Lung (tissue), 12 donors: ENCODE data around the gene QRFPR. TPM values are rescaled to one million over a fixed set of nuclear protein-coding genes. Genes with fewer than 3 reads are reported as not detected.

Experiments used
- ATAC-seq: fragments of 200-7000 bp; cut with Tn5 transposase; one replicate; pipeline ENCODE4 v1.9.1; 2020; ENCODE audit warnings: moderate number of reproducible peaks; ENCODE audit not compliant: insufficient read depth, low FRiP score
- DNase-seq, 3 donors: peaks; one replicate each; pipeline ENCODE4 v3.0.0-alpha.2; 2013 to 2017
- H3K27ac ChIP-seq, 2 donors: one replicate each; pipeline ENCODE4 v1.5.1; 2013; ENCODE audit warnings: mild to moderate bottlenecking in 2 of 2, moderate library complexity in 2 of 2, control low read depth in 1 of 2, inconsistent platforms in 1 of 2, low read depth in 1 of 2, low read length in 1 of 2
- H3K27me3 ChIP-seq, 3 donors: one replicate each; pipeline ENCODE4 v1.5.1; 2013; ENCODE audit warnings: low read length in 2 of 3; ENCODE audit not compliant: control insufficient read depth in 3 of 3, insufficient read depth in 3 of 3
- H3K36me3 ChIP-seq, 4 donors: one replicate each; pipeline ENCODE4 v1.5.1; 2013; ENCODE audit warnings: low read length in 4 of 4, mild to moderate bottlenecking in 1 of 4, moderate library complexity in 1 of 4; ENCODE audit not compliant: control insufficient read depth in 4 of 4, insufficient read depth in 4 of 4
- H3K4me1 ChIP-seq, 5 donors: one replicate each; pipeline ENCODE4 v1.5.1; 2013; ENCODE audit warnings: low read length in 5 of 5, mild to moderate bottlenecking in 2 of 5, moderate library complexity in 1 of 5; ENCODE audit not compliant: control insufficient read depth in 5 of 5, insufficient read depth in 5 of 5
- H3K4me3 ChIP-seq: one replicate; pipeline ENCODE4 v1.5.1; 2013; ENCODE audit warnings: mild to moderate bottlenecking, control low read depth, moderate library complexity
- H3K9ac ChIP-seq, 2 donors: one replicate each; pipeline ENCODE4 v1.5.1; 2013; ENCODE audit warnings: low read length in 2 of 2, control low read depth in 1 of 2; ENCODE audit not compliant: insufficient read depth in 1 of 2
- H3K9me3 ChIP-seq, 4 donors: one replicate each; pipeline ENCODE4 v1.5.1; 2013; ENCODE audit warnings: low read length in 3 of 4, mild to moderate bottlenecking in 1 of 4, moderate library complexity in 1 of 4; ENCODE audit not compliant: control insufficient read depth in 4 of 4, insufficient read depth in 3 of 4
- WGBS, 2 donors: extraction: QIAGEN DNeasy Blood & Tissue Kit; methylation state at CpG; one replicate each; pipeline ENCODE4 v1.1.7; 2013; 5-methylcytosine and 5-hydroxymethylcytosine counted together
- polyA plus RNA-seq, 2 donors: library from polyadenylated mRNA; stranded (reverse); fragments of 200-250 nt; gene quantifications; one replicate each; pipeline ENCODE4 v1.2.1, GENCODE V29; 2013
- total RNA-seq, 2 donors: library from RNA; depleted of rRNA in 1 of 2; stranded (reverse); fragments of >200 nt in 1 of 2; gene quantifications; one replicate each; pipeline ENCODE4 v1.2.1, GENCODE V29; 2014 to 2021
- TF ChIP-seq, protein P1 (sequence below): IDR thresholded peaks from 2 replicates; pipeline ENCODE4 v1.5.1; 2012; ENCODE audit warnings: mild to moderate bottlenecking; ENCODE audit errors: control extremely low read depth, extremely low read depth
- donor health status: control.
- donor health status: control.
- donor health status: Bipolar disorder and iron deficiency.
- donor health status: healthy.
- donor health status: DM: yes; HTN: yes; CAD: no.

The QRFPR gene
- total and polyA plus RNA-seq, 4 donors, result 0.02 to 1.3 TPM; not detected in 2

DNA sequence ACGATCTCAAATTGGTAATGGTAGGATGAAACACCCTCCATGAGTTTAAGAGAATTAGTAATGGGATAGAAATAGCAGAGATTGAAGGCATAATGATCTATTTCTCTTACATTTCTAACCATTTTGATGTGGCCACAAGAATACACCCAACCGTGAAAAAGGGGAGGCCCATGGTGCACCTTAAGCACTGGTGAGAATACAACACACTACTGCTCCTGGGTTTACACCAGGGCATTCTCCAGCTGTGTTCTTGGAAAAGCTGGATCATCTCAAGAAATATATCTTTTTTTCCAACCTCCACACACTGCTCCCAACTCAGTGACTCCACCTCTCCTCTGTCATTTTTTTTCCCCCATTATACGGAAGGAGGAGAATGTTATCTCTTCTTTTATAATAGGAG is 1.5 kb downstream of the QRFPR start:
- no peak for ATAC-seq
- Histone ChIP-seq H3K9ac (no peak overlapping the region), H3K27me3 (peaks cover 9 to 29% (median 15%) of the 10 kb centered on the region in 3 donors)

DNA sequence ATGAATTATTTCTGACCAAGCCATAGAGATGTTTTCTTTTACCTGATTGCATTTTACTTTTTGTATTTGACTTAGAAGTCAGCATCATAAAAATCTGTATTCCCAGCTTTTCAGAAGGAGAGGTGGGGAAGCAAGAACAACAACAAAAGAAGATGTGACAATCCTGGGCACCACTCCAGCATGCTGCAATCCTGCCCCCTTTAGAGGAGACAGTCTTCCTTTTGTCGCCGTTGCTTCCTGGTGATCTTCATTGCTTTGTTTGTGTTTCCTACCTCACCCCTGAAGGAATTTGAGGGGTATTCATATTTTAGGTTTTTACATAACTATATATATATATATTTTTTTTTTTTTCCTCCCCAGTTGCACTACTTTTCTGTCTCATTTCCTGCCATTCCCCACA is 3.7 kb downstream of the QRFPR start:
- Histone ChIP-seq H3K4me3 (no peak overlapping the region), H3K27me3 (peaks cover 9 to 19% (median 15%) of the 10 kb centered on the region in 3 donors), H3K9ac (no peak overlapping the region), H3K27ac (no peak overlapping the region), H3K9me3 (peaks cover 0 to 5% (median 0%) of the 10 kb centered on the region in 4 donors), H3K36me3 (no peaks in the 10 kb centered on the region), H3K4me1 (peaks cover 0 to 9% (median 0%) of the 10 kb centered on the region in 5 donors)
- ATAC-seq (no peak), DNase-seq (peak in 1 of 3 donors; percentile 29)
- TF ChIP-seq, protein P1, sequence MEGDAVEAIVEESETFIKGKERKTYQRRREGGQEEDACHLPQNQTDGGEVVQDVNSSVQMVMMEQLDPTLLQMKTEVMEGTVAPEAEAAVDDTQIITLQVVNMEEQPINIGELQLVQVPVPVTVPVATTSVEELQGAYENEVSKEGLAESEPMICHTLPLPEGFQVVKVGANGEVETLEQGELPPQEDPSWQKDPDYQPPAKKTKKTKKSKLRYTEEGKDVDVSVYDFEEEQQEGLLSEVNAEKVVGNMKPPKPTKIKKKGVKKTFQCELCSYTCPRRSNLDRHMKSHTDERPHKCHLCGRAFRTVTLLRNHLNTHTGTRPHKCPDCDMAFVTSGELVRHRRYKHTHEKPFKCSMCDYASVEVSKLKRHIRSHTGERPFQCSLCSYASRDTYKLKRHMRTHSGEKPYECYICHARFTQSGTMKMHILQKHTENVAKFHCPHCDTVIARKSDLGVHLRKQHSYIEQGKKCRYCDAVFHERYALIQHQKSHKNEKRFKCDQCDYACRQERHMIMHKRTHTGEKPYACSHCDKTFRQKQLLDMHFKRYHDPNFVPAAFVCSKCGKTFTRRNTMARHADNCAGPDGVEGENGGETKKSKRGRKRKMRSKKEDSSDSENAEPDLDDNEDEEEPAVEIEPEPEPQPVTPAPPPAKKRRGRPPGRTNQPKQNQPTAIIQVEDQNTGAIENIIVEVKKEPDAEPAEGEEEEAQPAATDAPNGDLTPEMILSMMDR, result no peak
- 30 to 48% methylated on average over 2 of the region's 2 CpGs for WGBS, 2 donors

More for the DNA sequence above, 1.5 kb downstream of the QRFPR start:
- Histone ChIP-seq H3K4me3 (no peak overlapping the region), H3K36me3 (no peaks in the 10 kb centered on the region), H3K27ac (no peak overlapping the region), H3K4me1 (peaks cover 0 to 9% (median 0%) of the 10 kb centered on the region in 5 donors), H3K9me3 (peaks cover 0 to 5% (median 0%) of the 10 kb centered on the region in 4 donors)
- no peak for DNase-seq
- TF ChIP-seq, protein P1, result no peak
- 81 to 83% methylated on average over 3 of the region's 3 CpGs for WGBS, 2 donors

DNA sequence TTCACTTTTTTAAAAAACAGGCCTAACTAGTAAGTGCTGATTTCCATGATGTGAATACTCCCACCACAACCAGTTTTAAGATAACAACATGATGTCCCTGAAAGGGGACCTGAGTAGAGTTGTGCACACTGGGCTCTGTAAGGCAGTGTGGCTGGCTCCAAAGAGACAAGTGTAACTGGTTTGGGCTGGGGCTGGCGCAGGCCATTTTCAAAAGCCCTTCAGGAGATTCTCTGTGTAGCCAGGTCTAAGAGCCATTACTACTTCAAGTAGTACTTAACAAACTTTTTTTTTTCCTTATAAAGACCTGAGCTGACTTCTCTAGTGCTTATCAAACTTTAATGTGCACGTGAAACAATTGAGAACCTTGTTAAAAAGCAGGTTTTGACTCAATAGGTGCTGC is 4.3 kb downstream of the QRFPR start:
- H3K4me3 ChIP-seq, result no peak overlapping the region
- peaks cover 0 to 9% (median 0%) of the 10 kb centered on the region in 5 donors for H3K4me1 ChIP-seq
- WGBS, 2 donors, result 66 to 83% methylated on average over 2 of the region's 2 CpGs
- ATAC-seq (peak; percentile 81), DNase-seq (peak; percentile 68 to 82 (median 72))
- H3K27ac ChIP-seq, result no peak overlapping the region
- H3K36me3 ChIP-seq, result no peaks in the 10 kb centered on the region
- TF ChIP-seq, protein P1, result no peak
- peaks cover 0 to 5% (median 0%) of the 10 kb centered on the region in 4 donors for H3K9me3 ChIP-seq
- peaks cover 9 to 16% (median 10%) of the 10 kb centered on the region in 3 donors for H3K27me3 ChIP-seq
- no peak overlapping the region for H3K9ac ChIP-seq

DNA sequence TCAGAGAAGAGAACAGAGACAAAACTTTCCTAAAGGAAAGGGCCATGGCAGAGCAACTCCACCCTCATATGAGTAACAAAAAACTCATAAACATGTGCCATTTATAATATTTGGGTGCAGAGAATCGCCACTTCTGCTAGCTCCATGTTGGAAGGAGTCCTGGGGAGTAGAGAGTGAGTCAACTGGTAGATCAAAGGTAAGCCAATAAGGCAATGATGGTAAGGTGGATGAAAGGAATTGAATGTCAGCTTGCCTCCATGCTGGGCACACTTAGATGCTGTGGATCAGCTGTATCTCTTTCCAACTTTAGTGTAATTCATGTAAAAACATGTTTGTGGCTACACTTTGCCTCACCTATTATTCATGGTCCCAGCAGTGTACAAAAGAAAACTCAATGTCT is 4.7 kb downstream of the QRFPR start:
- Histone ChIP-seq H3K36me3 (no peaks in the 10 kb centered on the region), H3K9ac (no peak overlapping the region), H3K27me3 (peaks cover 5 to 11% (median 9%) of the 10 kb centered on the region in 3 donors), H3K9me3 (peaks cover 0 to 5% (median 0%) of the 10 kb centered on the region in 4 donors), H3K4me3 (no peak overlapping the region), H3K4me1 (peaks cover 0 to 9% (median 0%) of the 10 kb centered on the region in 5 donors), H3K27ac (no peak overlapping the region)
- DNase-seq (no peak), ATAC-seq (no peak)
- WGBS, 2 donors, result 67 to 81% methylated on average over 1 of the region's 1 CpG
- TF ChIP-seq, protein P1, result no peak
